Mucosa of stomach (tissue), 1 donor: ENCODE data around the gene RNF186.
"Not testable (repeated sequence)": the region's sequence is repeated elsewhere in the genome, so short reads cannot be mapped to it uniquely, and the experiment has no call there.

Experiments
- H3K27me3 ChIP-seq: one replicate; pipeline ENCODE4 v1.7.0; 2013; ENCODE audit warnings: mild to moderate bottlenecking, low read length; ENCODE audit not compliant: control insufficient read depth, insufficient read depth
- H3K36me3 ChIP-seq: one replicate; pipeline ENCODE4 v1.7.0; 2013; ENCODE audit warnings: low read length; ENCODE audit not compliant: control insufficient read depth, insufficient read depth
- H3K4me1 ChIP-seq: one replicate; pipeline ENCODE4 v1.7.0; 2013; ENCODE audit warnings: mild to moderate bottlenecking, low read length; ENCODE audit not compliant: control insufficient read depth, insufficient read depth
- H3K4me3 ChIP-seq: one replicate; pipeline ENCODE4 v1.7.0; 2013; ENCODE audit warnings: low read length
- H3K9ac ChIP-seq: one replicate; pipeline ENCODE4 v1.7.0; 2013; ENCODE audit warnings: mild to moderate bottlenecking, low read length, moderate library complexity
- H3K9me3 ChIP-seq: one replicate; pipeline ENCODE4 v1.7.0; 2013; ENCODE audit warnings: mild to moderate bottlenecking, low read length, moderate library complexity; ENCODE audit not compliant: control insufficient read depth
- donor health status: Pancreatic carcinoma.

The RNF186 gene

DNA sequence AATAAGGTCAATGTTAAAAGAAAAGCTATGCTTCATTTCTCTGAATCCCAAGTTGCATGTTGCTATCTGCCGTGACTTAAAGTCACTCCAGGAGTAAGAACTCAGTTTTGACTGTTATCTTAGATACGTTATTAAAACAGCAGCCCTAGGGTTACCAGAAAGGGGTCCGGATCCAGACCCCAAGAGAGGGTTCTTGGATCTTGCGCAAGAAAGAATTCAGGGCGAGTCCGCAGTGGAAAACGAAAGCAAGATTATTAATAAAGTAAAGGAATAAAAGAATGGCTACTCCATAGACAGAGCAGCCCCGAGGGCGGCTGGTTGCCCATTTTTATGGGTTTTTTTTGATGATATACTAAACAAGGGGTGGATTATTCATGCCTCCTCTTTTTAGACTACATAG, 32.3 kb upstream of the RNF186 start:
- not testable (repeated sequence) for H3K4me3 ChIP-seq, H3K9me3 ChIP-seq, H3K36me3 ChIP-seq, H3K9ac ChIP-seq, H3K27me3 ChIP-seq
- peaks cover 12% of the 10 kb centered on the region for H3K4me1 ChIP-seq

DNA sequence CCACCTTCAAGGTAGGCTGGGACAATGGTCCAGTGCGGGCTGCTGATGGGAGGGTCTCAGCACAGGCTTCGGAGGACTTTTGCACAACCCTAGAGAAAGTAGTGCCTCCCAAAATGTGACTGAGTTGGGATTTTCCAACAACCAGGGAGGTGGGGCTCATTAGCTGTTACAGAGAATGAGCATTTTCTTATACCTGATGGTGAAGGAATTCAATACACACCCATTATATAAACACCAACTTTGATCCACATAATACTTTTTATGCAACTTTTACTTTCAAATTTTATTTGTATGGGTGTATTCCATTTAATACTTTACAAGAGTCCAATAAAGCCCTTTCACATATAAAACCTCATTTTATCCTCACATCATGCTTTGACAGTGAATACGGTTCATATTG, 31.3 kb upstream of the RNF186 start:
- no peaks in the 10 kb centered on the region for H3K27me3 ChIP-seq
- H3K9me3 ChIP-seq = no peaks in the 10 kb centered on the region
- no peak overlapping the region for H3K9ac ChIP-seq
- H3K4me3 ChIP-seq = no peak overlapping the region
- H3K36me3 ChIP-seq = no peaks in the 10 kb centered on the region
- H3K4me1 ChIP-seq = peaks cover 12% of the 10 kb centered on the region

DNA sequence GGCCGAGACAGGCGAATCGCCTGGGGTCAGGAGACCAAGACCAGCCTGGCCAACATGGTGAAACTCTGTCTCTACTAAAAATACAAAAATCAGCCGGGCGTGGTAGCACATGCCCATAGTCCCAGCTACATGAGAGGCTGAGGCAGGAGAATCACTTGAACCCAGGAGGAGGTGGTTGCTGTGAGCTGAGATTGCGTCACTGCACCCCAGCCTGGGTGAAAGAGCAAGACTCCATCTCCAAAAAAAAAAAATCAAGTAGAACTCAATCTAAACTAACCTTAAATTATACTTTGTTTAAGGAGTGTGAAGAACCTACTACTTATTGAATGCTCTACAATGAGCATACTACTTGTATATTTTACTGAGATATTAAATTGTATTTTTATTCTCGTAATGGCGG, 30.5 kb upstream of the RNF186 start:
- Histone ChIP-seq H3K4me1 (peaks cover 12% of the 10 kb centered on the region), H3K4me3 (no peak overlapping the region), H3K36me3 (no peaks in the 10 kb centered on the region), H3K9ac (no peak overlapping the region), H3K9me3 (no peaks in the 10 kb centered on the region), H3K27me3 (no peaks in the 10 kb centered on the region)

DNA sequence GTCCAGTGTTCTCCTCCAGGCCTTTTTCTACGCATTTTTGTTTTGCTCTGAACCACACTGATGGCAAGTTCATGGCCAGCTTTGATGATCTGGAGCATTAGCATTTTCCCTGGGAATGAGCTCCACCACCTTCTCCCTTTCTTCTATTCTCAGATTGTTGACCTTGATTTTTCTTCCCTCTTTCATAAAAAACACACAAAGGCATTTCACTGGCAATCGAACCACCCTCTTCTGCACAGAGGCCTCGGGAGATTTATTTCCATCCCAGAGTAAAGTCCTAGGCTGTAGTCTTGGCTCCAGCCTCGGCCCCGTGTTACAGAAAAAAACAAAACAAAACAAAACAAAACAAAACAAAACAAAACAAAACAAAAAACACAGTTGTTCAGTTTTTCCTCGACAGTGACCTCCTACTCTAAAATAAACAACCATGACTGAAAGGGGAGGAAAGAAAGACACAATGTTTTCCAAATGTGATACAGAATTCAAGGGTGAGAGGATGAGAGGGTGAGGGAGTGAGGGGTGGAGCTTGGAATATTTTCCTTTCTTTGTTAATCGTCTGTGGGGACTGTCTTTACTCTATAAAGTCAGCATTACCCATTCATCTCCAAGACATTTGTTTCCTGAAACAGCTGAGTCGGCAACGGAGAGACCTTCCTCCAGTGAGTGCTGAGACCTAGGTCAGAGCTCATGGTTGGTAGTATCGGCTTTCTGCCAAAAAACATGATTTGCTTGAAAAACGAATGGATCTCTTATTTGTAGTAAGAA, 29.8 kb upstream of the RNF186 start:
- H3K36me3 ChIP-seq = no peaks in the 10 kb centered on the region
- H3K4me3 ChIP-seq = no peak overlapping the region
- no peak overlapping the region for H3K9ac ChIP-seq
- H3K9me3 ChIP-seq = no peaks in the 10 kb centered on the region
- no peaks in the 10 kb centered on the region for H3K27me3 ChIP-seq
- H3K4me1 ChIP-seq = peaks cover 12% of the 10 kb centered on the region

DNA sequence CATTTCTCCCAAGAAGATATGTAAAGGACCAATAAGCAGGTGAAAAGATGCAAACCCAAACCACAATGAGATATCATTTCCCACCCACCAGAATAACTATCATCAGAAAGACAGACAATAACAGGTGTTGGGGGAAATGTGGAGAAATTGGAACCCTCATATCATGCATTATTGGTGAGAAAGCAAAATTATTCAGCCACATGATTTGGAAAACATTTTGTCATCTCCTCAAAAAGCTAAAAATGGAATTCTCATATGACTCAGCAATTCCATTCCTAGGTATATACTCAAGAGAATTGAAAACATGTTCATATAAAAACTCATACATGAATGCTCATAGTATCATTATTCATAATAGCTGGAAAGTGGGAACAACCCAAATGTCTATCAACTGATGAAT, 25.1 kb upstream of the RNF186 start:
- Histone ChIP-seq H3K4me3 (no peak overlapping the region), H3K27me3 (no peaks in the 10 kb centered on the region), H3K9ac (no peak overlapping the region), H3K36me3 (no peaks in the 10 kb centered on the region), H3K4me1 (no peaks in the 10 kb centered on the region), H3K9me3 (no peaks in the 10 kb centered on the region)

DNA sequence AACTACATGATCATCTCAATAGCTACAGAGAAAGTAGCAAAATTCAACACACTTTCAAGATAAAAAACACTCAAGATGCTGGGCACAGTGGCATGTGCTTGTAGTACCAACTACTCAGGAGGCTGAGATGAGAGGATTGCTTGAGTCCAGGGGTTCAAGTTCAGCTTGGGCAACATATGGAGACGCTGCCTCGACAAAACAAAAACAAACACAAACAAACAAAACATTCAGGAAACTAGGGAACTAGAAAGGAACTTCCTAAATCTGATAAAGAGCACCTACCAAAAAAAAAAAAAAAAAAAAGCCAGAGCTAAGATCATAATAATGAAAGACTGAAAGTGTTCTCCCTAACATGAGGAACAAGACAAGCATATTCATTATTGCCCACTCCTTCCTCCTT, 22.8 kb upstream of the RNF186 start:
- Histone ChIP-seq H3K4me3 (no peak overlapping the region), H3K9ac (no peak overlapping the region), H3K4me1 (no peaks in the 10 kb centered on the region), H3K27me3 (no peaks in the 10 kb centered on the region), H3K36me3 (no peaks in the 10 kb centered on the region), H3K9me3 (no peaks in the 10 kb centered on the region)

DNA sequence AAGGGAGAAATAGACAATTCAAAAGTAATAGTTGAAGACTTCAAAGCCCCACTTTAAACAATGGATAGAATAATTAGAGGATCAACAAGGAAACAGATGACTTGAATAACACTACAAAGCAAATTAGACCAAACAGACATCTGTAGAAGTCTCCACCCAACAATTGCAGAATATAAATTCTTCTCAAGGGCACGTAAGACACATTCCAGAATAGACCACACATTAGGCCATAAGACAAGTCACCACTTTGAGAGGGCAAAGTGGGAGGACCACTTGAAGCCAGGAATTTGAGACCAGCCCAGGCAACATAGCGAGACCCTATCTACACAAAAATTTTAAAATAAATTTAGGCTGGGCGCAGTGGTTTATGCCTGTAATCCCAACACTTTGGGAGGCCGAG, 20.5 kb upstream of the RNF186 start:
- Histone ChIP-seq H3K4me3 (no peak overlapping the region), H3K4me1 (no peaks in the 10 kb centered on the region), H3K9ac (no peak overlapping the region), H3K36me3 (no peaks in the 10 kb centered on the region), H3K9me3 (no peaks in the 10 kb centered on the region), H3K27me3 (no peaks in the 10 kb centered on the region)

DNA sequence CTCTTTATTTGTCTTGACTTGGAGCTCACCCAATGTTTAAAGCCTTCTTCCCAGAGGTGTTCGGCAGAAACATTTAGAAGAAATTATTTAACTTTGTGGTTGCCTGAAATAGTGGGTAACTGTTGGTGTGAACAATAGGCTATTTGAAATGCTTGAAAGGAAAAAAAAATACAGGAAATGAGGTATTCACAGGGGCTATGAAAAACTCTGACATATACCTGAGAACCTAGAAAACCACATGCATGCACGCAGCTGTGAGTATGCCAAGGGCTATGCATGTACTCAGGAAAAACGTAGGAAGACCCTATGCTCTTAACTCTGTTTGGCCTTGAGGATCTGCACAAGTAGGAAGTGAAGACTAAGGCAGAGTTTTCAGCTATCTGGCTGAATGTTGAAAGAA, 16.4 kb upstream of the RNF186 start:
- H3K9me3 ChIP-seq = no peaks in the 10 kb centered on the region
- no peaks in the 10 kb centered on the region for H3K36me3 ChIP-seq
- H3K4me3 ChIP-seq = no peak overlapping the region

DNA sequence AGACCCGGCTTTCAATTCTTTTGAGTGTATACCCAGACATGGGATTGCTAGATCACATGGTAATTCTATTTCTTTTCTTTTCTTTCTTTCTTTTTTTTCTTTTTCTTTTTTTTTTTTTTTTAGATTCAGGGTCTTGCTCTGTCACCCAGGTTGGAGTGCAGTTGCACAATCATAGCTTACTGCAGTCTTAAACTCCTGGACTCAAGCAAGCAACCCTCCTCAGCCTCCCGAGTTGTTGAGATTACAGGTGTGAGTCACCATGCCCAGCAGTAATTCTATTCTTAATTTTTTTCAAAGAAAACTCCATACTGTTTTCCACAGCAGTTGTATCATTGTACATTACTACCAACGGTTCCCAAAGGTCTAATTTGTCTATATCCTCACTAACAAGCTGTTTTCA, 13.5 kb upstream of the RNF186 start:
- Histone ChIP-seq H3K27me3 (no peaks in the 10 kb centered on the region), H3K9ac (no peak overlapping the region), H3K4me1 (no peaks in the 10 kb centered on the region), H3K4me3 (no peak overlapping the region), H3K36me3 (no peaks in the 10 kb centered on the region), H3K9me3 (no peaks in the 10 kb centered on the region)

More for the DNA sequence above, 16.4 kb upstream of the RNF186 start:
- Histone ChIP-seq H3K9ac (no peak overlapping the region), H3K4me1 (no peaks in the 10 kb centered on the region), H3K27me3 (no peaks in the 10 kb centered on the region)

DNA sequence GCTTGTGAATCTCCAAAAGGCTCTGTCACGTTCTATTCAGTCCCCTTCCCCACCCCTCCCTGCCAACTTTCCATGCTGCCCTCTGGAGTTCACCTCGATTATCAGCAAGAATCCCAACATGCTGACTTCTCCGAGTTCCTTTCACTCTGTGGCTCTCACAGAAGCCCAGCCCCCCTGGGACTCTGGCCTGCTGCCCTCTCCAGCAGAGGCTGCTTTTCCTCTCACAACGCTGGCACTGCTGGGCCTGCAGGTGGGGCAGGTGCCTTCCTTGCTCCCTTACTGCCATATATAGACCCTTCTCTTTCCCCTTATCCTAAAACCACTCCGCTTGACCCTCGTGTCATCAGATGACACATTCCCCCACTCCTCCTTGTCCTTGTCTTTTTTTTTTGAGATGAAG, 10.2 kb upstream of the RNF186 start:
- Histone ChIP-seq H3K9ac (no peak overlapping the region), H3K4me1 (no peaks in the 10 kb centered on the region), H3K27me3 (no peaks in the 10 kb centered on the region), H3K36me3 (no peaks in the 10 kb centered on the region), H3K9me3 (no peaks in the 10 kb centered on the region), H3K4me3 (no peak overlapping the region)

DNA sequence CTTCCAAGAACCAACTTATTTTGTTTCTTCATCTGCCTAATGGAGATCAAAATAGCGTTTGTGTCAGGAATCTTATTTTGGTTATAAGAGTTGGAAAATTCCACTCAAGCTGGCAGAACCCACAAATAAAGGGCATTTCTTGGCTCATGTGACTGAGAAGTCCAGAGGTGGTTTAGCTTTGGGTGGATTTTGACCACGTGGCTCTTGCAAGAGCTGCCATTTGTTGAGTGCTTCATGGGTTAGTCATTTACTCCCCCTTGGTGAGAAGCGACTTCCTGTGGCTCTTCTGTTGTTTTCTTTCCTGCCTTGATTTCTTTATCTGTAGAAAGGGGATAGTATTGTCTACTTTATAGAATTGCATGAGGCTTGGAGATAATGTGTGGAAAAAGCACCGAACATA, 9.5 kb upstream of the RNF186 start:
- Histone ChIP-seq H3K27me3 (no peaks in the 10 kb centered on the region), H3K36me3 (no peaks in the 10 kb centered on the region), H3K4me3 (no peak overlapping the region), H3K9ac (no peak overlapping the region), H3K4me1 (no peaks in the 10 kb centered on the region), H3K9me3 (no peaks in the 10 kb centered on the region)

DNA sequence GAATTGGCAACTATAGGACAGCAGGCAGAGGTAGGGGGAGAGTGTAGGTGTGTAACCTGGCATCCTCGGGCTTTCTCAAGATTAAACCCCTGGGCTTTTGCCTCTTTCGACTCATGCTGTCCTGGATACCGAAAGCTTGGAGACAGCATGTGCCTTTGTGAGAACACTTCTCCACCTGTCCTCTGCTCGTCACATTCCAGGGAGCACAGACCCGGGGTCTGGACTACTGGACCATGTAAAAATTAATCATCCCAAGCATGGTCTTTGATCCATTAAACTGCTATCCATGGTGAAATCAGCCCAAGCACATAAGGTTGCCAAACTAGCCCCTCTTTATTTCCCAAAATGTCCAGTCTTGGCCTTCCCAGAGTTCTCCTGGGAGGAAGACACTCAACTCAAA, 9.0 kb upstream of the RNF186 start:
- H3K36me3 ChIP-seq = no peaks in the 10 kb centered on the region
- H3K9ac ChIP-seq = no peak overlapping the region
- H3K27me3 ChIP-seq = no peaks in the 10 kb centered on the region
- H3K4me1 ChIP-seq = peaks cover 5% of the 10 kb centered on the region
- H3K4me3 ChIP-seq = no peak overlapping the region
- no peaks in the 10 kb centered on the region for H3K9me3 ChIP-seq

DNA sequence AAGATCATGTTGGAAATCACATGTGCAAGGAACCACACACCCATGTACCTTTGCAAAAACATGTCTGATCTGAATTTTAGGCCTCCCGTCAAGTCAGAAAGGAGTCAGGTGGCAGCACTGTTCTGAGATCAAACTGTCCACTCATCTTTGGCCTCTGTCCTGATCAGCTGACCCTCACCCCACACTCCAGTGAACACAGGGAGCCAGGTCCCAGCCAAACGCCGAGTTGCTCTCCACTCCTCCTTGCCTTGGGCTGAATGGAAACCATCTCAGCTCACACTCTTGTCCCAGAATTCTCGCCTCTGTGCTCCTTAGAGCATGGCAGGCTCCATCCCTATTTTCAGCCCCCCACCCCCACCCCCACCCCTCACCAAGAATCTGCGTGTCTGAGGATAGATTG, 4.6 kb upstream of the RNF186 start:
- H3K9me3 ChIP-seq = no peaks in the 10 kb centered on the region
- H3K27me3 ChIP-seq = no peaks in the 10 kb centered on the region
- H3K4me3 ChIP-seq = no peak overlapping the region
- no peak overlapping the region for H3K9ac ChIP-seq
- H3K36me3 ChIP-seq = no peaks in the 10 kb centered on the region
- H3K4me1 ChIP-seq = peaks cover 21% of the 10 kb centered on the region
